Measurements from ENCODE around the gene CEP192.

CEP192 gene

GRCh38 chr18:13145636-13146190 lies 154.6 kb downstream of the CEP192 start:
- no peak for DNase-seq

GRCh38 chr18:13147130-13147529 lies 156.0 kb downstream of the CEP192 start:
- no peak for DNase-seq

GRCh38 chr18:13151656-13152055 lies 160.5 kb downstream of the CEP192 start:
- DNase-seq = no peak

- DNase-seq = no peak
Observed at GRCh38 chr18:13158428-13158827, 167.3 kb downstream of the CEP192 start.

- peak in 1 of 2 donors; percentile 58 for DNase-seq
Observed at GRCh38 chr18:13159579-13159978, 168.4 kb downstream of the CEP192 start.

GRCh38 chr18:13161276-13161899 lies 170.2 kb downstream of the CEP192 start:
- no peak for DNase-seq

GRCh38 chr18:13163167-13163927 lies 172.2 kb downstream of the CEP192 start:
- DNase-seq = no peak

- DNase-seq = no peak
Observed at GRCh38 chr18:13164406-13164805, 173.2 kb downstream of the CEP192 start.

GRCh38 chr18:13165636-13166423 lies 174.7 kb downstream of the CEP192 start:
- no peak for DNase-seq

GRCh38 chr18:13173578-13174145 lies 182.5 kb downstream of the CEP192 start:
- no peak for DNase-seq
